VCaP (cell line): Measurements from ENCODE around the gene CLEC2D.

ENCODE experiments used
- H3K27ac ChIP-seq: fragments of 450-650 bp; 2 replicates; pipeline ENCODE4 v1.5.1; 2017
- TF ChIP-seq, protein P1 (sequence below): fragments of 450-650 bp; conservative IDR thresholded peaks from 2 replicates; pipeline ENCODE4 v1.5.1; 2017; ENCODE audit warnings: mild to moderate bottlenecking, moderate library complexity

CLEC2D gene

DNA sequence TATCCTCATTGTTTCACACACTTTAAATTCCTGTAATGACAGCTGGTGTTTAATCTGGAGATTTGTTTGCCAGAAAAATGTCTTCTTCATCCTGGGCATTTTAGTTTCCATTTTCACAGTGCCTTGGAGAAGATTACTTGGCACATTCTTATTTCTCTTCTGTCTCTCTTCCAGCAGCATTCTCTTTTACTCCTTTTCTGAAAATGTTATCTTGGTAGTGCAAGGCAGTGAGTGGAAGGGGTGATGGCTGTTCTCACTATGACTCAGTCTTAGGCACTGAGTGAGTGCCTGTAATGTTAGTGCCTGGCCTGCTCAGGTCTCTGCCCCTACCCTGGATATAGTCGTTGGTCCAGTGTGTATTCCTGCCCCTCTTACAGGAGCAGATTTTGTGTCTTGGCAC, 50.3 kb downstream of the CLEC2D start:
- no peak overlapping the region for H3K27ac ChIP-seq
- TF ChIP-seq, protein P1, sequence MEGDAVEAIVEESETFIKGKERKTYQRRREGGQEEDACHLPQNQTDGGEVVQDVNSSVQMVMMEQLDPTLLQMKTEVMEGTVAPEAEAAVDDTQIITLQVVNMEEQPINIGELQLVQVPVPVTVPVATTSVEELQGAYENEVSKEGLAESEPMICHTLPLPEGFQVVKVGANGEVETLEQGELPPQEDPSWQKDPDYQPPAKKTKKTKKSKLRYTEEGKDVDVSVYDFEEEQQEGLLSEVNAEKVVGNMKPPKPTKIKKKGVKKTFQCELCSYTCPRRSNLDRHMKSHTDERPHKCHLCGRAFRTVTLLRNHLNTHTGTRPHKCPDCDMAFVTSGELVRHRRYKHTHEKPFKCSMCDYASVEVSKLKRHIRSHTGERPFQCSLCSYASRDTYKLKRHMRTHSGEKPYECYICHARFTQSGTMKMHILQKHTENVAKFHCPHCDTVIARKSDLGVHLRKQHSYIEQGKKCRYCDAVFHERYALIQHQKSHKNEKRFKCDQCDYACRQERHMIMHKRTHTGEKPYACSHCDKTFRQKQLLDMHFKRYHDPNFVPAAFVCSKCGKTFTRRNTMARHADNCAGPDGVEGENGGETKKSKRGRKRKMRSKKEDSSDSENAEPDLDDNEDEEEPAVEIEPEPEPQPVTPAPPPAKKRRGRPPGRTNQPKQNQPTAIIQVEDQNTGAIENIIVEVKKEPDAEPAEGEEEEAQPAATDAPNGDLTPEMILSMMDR: no peak

DNA sequence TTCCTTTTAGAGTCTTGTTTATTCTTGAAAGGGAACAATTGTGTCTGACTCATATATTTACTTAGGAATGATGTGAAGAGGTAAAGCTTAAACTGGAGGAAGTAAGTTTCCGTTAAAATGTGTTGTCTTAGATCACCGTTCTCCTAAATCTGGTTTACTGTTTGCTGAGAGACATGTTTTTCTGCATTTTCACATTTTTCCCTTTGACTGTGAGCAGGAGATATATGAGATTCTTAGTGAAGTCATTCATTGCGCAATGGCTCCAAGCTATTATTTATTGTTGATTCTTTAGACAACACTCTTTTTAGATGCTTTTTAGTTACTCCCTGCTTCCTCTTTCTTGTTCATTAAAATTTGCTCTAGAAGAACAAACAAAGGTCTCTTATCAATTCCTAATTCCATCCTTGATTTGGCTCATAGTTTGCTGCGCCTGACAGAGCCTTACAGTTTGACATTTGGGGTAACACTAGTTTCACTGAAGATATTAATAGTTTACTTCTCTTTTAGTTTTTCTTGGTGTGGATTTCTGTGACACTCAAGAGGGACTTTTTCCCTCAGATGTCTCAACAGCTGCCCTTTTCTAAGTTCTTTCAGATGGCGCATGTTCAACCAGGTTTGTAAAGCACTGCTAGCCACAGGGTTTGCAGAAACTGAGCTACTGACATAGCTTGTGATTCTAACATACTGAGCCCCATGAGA, 52.0 kb downstream of the CLEC2D start:
- TF ChIP-seq, protein P1: no peak
- H3K27ac ChIP-seq: no peak overlapping the region

DNA sequence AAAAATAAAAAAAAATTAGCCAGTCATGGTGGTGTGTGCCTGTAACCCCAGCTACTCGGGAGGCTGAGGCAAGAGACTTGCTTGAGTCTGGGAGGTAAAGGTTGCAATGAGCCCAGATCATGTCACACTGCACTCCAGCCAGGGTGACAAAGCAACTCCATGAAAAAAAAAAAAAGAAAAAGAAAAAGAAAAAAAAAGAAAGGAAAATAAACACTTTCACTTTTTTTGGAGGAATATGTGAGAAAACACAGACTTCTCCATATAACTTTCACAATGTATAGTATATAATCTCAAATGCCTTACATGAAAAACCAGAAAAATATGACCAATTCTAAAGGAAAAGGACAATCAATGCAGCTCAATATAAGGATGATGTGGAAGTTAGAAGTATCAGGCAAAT, 54.5 kb downstream of the CLEC2D start:
- H3K27ac ChIP-seq: no peak overlapping the region

DNA sequence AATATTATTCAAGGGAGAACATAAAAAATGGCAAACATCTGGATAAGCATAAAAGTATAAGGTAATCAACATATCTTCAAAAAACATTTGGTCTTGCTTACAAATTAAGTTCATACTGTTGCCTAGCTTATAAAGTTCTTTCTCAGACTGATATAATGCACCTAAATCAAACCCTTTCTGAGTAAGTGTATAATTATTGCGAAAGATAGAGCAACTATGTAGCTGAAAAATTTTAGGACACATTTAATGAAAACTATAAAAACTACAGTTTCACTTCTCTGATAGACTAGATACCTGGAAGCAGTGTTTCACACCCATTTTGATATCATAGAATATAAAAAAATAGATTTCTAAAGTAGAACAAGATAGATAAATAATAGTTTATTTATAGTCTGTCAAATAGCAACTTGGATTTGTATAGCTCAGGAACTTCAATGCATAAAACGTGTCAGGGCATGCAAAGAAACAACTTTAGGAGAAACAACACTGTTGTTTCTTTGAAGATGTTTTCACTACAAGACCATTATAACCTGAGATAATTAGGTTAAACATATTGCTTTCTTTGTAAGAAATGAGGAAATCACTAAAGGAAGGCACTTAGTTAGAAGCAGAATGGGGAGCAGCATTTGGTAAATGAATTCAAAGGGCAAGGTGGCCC, 55.8 kb downstream of the CLEC2D start:
- H3K27ac ChIP-seq: no peak overlapping the region
- TF ChIP-seq, protein P1: no peak

More for the DNA sequence above, 54.5 kb downstream of the CLEC2D start:
- TF ChIP-seq, protein P1: no peak

DNA sequence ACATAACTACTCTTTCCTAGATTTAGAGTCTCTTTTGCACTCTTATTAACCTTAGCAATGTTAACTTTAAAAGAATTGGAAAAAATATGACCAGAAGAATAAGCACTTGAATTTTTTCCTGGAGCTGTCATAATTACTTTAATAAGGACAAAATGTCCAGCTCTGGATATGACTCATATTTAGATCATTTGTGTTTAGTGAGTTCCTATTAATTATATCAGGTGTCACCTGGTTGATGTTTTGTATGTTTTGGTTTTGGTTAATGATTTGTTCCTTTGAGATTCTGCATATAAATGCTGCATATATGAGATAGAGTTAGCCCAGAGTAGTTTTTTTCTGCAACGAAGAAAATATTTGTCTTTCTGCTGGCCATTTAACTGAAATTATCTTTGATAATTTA, 58.3 kb downstream of the CLEC2D start:
- H3K27ac ChIP-seq: no peak overlapping the region

DNA sequence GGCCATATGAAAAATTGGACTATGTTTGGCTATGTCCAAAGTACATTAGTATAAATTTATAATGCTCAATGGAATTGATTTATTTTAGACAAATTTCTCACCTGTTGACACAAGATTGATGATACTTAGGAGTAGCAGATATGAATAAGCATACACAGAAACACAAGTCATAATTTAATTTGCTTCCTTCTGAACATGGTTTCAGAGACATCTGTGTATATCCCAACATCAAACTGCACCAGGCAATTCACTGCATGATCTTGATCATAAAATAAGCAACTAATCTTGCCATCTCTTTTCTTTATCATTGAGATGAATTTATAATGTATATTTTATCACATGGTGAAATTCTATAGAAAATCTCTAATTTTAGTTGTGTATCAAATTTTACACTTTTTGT, 59.6 kb downstream of the CLEC2D start:
- TF ChIP-seq, protein P1: no peak

More for the DNA sequence above, 58.3 kb downstream of the CLEC2D start:
- TF ChIP-seq, protein P1: no peak

DNA sequence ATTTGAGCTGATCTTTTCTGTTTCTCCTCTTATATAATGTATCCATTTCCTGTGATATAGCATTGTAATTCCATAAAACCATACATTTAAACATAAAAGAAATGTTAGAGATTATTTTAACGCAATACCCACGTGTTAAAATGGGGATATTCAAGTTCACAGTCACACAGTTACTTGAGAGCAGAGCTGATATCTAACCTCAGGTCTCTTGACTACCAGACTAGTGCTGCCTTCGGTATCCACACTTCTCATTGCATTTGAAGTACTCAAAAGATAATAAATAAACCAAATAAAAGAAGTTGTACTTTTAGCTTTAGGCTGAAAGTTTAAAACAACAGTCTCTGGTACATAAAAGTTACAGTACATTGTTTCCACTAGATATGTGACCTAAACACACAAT, 60.5 kb downstream of the CLEC2D start:
- no peak overlapping the region for H3K27ac ChIP-seq

More for the DNA sequence above, 59.6 kb downstream of the CLEC2D start:
- no peak overlapping the region for H3K27ac ChIP-seq

More for the DNA sequence above, 60.5 kb downstream of the CLEC2D start:
- TF ChIP-seq, protein P1: no peak
